GM12872 (cell line): ENCODE data around the gene TCERG1L.

ENCODE experiments used
- TF ChIP-seq, protein P1 (sequence below): IDR thresholded peaks from 3 replicates; pipeline ENCODE4 v1.5.1; 2011; ENCODE audit warnings: low read depth, mild to moderate bottlenecking, low read length, moderate library complexity; ENCODE audit not compliant: insufficient read depth

Gene TCERG1L

DNA sequence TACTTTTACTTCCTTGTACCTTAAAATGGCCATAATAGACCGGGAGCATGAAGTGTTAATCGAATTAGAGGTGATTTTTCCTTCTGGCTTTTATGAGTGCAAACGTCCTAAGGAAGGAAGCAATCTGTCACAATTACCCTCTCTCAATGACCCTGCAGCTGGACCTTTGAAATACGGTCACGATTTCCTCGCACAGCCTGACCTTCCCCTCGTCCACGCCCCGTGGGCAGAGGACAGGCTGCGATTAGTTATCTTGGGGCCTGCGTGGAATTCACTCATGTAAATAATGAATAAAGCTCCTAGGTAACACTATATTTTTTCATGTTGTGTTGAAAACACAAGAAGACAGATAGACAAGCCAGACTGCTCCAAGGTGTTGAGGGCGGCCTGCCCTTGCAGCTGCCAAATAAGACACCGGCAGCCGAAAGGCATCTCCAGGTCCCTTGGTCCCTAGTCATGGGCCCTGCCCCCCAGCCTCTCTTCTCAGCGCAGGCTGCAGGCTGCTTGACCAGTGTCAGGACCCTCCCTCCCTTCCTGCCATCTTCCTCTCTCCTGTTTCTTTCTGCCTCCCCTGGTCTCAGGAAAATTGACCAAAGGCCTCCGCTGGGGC is 199.9 kb downstream of the TCERG1L start:
- TF ChIP-seq, protein P1, sequence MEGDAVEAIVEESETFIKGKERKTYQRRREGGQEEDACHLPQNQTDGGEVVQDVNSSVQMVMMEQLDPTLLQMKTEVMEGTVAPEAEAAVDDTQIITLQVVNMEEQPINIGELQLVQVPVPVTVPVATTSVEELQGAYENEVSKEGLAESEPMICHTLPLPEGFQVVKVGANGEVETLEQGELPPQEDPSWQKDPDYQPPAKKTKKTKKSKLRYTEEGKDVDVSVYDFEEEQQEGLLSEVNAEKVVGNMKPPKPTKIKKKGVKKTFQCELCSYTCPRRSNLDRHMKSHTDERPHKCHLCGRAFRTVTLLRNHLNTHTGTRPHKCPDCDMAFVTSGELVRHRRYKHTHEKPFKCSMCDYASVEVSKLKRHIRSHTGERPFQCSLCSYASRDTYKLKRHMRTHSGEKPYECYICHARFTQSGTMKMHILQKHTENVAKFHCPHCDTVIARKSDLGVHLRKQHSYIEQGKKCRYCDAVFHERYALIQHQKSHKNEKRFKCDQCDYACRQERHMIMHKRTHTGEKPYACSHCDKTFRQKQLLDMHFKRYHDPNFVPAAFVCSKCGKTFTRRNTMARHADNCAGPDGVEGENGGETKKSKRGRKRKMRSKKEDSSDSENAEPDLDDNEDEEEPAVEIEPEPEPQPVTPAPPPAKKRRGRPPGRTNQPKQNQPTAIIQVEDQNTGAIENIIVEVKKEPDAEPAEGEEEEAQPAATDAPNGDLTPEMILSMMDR = no peak

DNA sequence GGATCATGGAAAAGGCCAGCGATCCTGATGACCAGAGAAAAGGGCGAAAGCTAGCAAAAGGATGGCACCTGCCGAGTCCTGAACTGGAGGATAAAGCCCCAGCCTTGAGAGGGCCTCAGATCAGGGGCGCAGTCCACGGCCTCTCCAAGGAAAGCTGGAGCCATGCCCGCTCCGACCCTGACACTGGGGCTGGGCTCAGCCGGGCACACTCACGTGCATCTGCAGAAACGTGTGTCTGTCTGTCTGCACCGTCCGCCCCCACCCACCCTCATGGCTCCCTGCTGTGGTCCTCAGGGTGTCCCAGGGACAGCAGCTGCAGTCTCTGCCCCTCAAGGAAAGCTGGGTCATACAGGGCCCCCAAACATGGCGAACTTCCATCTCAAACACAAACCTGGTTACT is 200.5 kb downstream of the TCERG1L start:
- TF ChIP-seq, protein P1 = no peak

DNA sequence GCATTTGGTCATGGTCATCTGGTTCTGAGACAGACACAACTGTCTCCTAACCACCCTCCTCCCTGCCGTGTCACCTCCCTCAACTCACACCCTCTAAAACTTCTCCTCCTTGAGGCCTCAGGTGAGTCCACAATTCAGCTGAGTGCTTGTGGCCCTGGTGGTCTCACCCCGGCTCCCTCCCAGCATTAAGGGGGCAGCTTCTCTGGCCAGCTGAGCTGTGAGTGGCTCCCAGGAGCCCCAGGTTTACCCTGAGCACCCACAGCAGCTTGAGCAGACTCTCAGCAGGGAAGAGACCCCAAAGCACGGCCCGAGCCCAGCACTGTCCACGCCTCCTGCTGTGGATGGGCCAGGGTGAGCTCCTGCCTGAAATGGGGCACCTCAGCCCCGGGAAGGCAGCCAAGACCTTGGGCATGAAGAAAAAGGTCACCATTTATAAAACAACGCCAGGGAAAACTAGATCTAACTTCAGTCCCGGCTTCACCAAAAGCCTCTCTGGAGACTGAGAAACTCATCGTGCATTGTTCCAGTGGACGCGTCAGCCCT is 201.2 kb downstream of the TCERG1L start:
- TF ChIP-seq, protein P1 = no peak

DNA sequence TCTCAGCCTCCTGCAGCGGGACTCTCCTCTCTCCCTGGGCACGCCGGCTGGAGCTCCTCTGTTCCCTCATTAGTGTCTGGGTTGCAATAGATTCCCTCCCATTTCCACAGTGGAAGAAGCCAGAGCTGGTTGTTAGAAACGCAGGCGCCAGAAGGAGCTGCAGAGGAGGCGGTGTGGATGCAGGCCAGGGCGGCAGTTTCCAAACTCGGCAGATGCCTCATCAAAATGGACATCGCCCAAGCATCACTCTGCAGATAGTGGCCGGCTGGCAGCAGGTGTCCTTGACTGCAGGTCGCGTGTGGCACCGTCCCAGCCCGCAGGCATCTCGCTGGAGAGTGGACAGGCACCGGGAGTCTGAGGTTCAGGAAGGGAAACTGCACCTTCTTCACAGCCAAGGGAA is 201.8 kb downstream of the TCERG1L start:
- TF ChIP-seq, protein P1 = no peak

DNA sequence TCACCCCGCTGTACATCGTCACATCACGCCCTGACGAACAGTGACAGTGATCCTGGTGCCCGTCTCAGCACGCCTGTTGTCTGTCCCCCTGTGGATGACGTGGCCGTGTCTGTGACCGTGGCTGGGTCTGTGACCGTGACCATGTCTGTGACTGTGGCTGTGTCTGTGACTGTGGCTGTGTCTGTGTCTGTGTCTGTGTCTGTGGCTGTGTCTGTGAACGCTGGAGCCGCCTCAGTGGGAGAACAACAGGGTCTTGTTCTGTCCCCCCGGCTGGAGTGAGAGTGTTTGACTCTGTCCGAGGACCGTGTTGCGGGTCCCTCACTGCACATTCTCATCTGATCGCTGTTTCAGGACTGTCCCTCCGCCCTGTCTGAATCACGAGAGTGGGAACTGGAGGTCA is 202.2 kb downstream of the TCERG1L start:
- TF ChIP-seq, protein P1 = no peak

DNA sequence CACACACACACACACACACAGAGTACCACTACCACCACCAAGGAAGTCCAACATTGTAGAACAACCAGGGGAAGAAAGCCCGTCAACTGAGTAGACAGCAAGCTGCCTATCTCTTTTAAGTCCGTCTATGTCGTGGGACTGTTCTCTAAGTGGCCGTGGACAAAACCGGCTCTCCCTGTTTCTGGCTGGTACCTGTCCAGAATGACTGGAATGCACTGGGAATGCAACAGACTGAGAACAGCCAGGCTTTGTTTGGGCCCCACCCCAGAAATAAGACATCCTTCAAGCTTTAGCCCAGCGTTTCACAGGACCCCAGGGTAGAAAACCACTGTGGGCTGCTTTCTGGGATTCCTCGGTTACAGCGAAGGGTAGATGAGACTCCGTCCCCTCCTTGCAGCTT is 203.6 kb downstream of the TCERG1L start:
- TF ChIP-seq, protein P1 = no peak

DNA sequence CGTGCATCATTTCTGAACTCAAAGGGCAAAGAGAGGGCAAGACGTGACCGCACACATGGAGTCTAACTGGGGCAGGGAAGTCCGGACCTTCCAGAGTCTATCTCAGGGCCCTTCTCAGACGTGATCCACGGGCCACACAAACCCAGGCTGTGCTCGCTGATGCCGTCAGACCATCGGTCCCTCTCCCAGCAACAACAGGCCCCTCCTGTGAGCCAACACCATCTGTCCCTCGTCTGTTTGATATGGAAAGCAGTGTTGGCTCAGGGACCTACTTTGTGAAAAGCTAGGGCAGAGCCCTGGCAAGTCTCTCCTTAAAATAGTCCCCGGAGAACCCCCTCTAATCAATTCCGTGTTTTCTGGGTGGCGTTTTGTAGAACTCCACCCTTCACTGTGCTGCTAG is 208.8 kb downstream of the TCERG1L start:
- TF ChIP-seq, protein P1 = no peak
